ENCODE data around the gene VIPR1. TPM values are rescaled to one million over a fixed set of nuclear protein-coding genes. Genes with fewer than 3 reads are reported as not detected.

The VIPR1 gene
- polyA plus RNA-seq, 3 donors: 1.0 to 2.1 (median 1.4) TPM

DNA sequence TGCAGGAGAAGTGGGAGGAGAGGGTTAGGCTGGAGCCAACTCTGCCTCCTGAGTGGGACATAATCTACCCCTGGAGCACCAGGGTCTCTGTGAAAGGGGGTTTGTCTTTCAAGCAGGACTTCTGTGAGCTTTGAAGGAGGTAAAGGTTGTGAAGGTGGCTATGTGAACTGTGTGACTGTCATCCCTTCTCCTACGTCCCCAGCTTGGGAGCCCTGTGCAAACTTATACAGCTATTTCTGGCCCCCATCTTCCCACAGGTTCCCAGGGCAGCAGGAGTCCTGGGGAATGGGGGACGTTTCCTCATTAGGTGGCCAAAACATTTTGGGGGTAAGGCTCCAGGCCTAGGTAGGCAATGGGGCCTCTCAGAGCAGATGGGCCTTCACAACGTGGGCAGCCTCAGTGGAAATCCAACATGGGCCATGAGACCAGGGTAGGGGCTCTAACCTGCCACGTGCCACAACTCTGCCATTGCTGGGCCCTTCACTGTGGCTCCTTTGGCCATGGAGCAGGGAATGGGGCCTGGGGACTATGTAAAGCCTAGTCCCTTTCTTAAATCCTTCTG lies 3.5 kb downstream of the VIPR1 start:
- no peak for DNase-seq (ENCODE audit: extremely low read depth in 1 of 11, low read depth in 9 of 11, low spot score in 4 of 11)

DNA sequence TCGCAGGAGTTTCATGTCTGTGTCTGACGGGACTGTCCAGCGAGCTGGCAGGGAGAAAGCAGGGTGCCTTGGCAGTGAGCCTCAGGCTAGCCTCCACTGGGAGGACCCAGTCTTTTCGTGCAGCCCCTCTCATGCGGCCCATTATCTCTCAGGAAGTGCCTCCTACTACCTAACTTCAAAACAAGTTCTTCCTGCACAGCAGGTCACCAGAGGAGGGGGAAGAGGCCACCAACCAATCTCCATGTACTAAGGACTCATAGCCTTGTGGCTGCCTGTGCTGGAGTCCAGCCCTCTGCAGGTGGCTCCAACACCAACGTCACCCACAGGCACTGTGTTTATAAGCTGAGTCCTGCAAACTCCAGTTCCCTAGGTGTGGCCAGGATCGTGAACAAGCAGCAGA lies 4.8 kb downstream of the VIPR1 start:
- no peak for DNase-seq (ENCODE audit: extremely low read depth in 1 of 11, low read depth in 9 of 11, low spot score in 4 of 11)

DNA sequence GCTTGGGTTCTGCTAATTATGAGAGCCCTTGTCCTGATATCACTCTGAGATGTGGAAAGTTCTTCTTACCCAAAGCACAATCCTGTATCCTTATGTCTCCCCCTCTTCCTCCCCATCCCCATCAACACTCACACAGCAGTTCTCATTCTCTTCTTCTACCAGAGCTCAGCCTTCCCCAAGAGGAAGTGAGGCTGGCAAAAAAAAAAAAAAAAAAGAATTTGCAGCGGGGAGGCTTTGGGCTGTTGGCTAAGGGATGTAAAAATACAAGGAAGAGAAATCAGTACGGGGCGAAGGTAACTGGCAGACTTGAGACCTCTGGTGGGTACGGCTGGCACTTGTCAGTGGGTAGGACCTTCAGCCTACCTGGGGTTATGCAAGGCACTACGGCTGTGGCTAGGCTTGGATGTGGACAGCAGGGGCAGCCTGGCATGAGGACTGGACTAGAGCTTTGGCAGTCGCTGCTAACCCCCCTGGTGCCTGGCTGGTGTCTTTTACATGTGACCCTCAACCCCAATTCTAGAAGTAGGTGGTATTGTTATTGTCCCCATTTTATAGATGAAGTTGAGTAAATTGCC lies 5.4 kb downstream of the VIPR1 start:
- no peak for DNase-seq (ENCODE audit: extremely low read depth in 1 of 11, low read depth in 9 of 11, low spot score in 4 of 11)

DNA sequence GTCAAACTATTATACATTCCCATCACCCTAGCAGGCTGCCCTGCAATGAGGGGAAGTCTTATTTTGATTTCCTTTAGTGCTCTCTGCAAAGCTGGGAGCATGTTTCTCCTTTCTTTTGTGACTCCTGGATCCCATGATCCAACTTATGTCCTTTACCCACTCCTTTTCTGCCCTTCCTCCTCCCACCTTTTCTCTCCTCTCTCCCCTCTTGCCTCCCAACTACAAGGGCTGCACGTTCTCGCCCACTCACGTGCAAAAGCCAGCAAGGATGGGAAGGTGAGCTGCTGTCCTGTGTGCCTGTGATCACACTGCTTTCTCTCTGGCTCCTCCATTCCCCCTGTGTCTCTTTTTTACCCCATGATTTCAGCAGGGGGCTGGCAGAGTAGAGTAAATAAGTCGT lies 6.1 kb downstream of the VIPR1 start:
- no peak for DNase-seq (ENCODE audit: extremely low read depth in 1 of 11, low read depth in 9 of 11, low spot score in 4 of 11)

DNA sequence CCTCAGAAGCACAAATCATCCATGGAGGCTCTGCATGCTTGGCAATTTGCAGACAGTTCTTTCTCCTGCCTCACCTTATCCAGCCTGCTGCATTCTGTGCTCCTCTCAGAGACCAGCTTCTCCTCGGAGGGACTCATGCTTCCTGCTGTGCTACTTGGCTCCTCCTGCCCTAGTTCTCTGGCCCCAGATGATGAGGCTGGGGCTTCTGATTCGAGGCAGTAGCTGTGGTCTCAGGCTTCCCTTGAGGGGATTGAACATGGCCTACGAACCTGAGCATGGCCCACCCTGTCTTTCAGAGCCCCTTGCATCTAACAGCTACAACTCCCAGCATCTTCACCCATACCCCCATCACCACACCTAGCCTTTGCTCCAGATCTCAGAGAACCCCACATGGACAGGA lies 6.7 kb downstream of the VIPR1 start:
- no peak for DNase-seq (ENCODE audit: extremely low read depth in 1 of 11, low read depth in 9 of 11, low spot score in 4 of 11)

DNA sequence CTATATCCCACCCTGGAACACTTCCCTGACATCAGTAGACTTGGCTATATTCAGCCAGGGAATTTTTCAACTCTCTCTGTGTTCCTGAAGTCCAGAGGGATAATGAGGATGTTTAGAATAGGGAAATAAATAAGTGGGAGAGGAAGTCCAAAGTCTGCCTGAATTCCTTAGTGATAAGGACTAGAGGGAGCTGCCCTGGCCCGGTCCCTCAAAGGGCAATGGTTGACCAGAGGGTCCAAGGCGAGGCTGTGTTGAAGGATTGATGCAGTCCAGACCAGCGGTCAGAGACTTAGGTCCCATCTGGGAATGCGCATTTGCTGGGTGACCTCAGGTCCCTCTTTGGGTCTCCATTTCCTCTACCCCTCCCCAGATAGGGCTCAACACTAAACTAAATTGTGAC lies 7.9 kb downstream of the VIPR1 start:
- DNase-seq (ENCODE audit: extremely low read depth in 1 of 11, low read depth in 9 of 11, low spot score in 4 of 11): no peak

DNA sequence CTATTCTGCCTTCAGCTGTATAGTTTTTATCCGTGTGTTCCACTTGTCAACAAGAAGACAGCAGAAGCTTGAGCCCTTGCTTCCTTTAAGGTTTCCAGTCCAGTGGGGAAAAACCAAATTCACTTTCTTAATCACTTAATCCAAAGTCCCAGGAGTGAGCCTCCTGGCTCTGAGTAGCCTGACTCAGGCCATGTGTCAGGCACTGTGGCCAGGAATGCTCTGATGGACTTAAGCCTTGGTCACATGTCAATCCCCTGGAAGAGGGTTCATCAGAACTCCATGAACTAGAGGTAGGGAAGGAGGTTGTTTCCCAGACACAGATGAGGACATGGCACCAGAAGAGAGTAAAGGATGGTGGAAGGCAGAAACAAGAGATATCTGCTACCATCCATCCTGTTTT lies 8.8 kb downstream of the VIPR1 start:
- no peak for DNase-seq (ENCODE audit: extremely low read depth in 1 of 11, low read depth in 9 of 11, low spot score in 4 of 11)

DNA sequence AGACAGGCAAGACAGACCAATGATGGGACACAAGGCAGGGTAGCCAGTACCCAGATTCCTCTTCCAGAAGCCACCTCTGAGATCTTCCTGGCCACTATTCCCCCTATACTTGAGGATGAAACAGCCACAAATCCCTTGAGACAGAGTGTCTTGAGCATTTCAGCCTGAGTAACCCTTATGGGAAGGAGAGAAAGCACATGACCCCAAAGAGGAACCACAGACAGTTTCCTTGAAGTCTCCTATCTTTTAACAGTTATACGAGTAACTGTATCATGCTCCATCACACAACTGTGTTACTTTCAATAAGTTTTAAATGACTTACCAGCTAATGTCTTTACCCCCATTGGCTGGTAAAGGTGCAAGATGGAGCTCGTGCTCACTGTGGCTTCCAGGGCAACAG lies 9.3 kb downstream of the VIPR1 start:
- DNase-seq (ENCODE audit: extremely low read depth in 1 of 11, low read depth in 9 of 11, low spot score in 4 of 11): no peak

DNA sequence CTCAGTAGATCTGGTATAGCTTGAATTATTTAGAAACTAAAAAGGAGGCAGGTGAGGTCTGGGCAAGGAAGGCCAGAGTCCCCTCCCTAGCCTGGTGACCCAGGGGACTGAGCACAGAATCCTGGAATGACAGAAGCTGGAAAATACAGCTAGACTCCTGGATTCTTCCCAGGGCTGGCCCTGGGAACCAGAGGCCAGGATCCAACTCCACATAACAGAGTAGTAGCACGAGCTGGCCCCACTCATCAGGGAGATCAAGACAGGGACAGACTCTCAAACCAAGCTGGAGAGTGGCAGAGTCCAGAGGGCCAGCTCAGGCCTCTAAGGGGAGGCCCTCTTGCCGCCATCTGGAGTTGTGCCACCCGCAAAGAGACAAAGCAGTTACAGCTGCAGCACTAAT lies 10.7 kb downstream of the VIPR1 start:
- no peak for DNase-seq (ENCODE audit: extremely low read depth in 1 of 11, low read depth in 9 of 11, low spot score in 4 of 11)

DNA sequence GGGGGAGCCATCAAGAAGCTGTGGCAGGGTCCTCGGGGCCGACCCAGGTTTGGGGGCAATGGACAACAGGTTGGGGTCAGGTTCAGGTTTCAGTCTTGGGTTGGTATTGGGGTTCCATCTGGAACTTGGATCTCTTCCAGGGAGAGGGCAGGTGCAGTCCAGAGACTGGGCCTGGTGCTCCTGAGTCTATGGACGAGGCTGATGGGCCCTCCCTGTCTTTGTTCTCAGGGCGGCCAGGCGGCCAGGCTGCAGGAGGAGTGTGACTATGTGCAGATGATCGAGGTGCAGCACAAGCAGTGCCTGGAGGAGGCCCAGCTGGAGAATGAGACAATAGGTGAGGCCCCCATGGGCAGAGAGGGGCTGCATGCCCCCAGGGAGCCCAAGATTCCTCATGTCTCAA lies 11.1 kb downstream of the VIPR1 start:
- no peak for DNase-seq (ENCODE audit: extremely low read depth in 1 of 11, low read depth in 9 of 11, low spot score in 4 of 11)

DNA sequence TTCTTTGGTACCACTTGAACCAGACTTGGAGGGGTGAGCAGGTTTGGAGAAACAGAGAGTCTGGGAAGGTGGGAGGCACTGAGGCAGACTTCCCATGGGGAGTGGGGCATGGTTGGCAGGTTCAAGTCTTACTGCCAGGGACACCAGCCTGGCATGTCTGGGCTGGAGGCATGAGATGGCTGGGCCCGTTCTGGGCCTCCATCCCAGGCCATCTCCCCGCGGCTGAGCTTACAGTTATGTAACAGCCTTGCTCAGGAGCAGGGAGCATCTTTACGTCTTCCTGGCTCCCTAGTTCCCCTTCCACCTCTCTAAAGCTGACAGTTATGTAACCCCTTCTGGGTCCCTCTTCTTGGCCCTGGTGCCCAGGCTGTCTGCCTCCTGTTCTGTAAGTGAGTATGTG lies 12.4 kb downstream of the VIPR1 start:
- DNase-seq (ENCODE audit: extremely low read depth in 1 of 11, low read depth in 9 of 11, low spot score in 4 of 11): no peak

DNA sequence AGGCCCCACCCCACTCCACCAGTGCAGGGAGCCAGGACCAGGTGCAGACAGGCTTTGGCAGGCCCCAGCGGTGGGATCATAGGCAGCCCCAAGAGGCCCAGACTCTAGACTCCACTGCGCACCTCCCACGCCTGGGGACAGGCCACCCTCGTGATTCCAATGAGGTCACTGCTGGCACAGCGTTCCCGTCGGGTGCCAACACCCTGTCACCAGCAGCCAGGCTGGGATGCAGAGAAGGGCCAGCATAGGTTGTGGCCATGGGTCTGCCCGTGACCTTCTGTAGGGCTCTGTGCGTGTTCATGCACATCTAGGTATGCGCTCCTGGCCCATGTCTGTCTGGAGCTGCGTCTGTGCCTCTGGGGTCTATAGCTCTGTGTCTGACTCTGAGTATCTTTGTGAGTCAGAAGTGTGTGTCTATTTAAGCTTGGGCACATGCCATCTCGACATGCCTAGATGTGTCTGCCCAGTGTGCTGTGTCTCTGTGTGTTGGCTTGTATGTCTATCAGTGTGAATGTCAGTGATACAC lies 13.0 kb downstream of the VIPR1 start:
- no peak for DNase-seq (ENCODE audit: extremely low read depth in 1 of 11, low read depth in 9 of 11, low spot score in 4 of 11)

DNA sequence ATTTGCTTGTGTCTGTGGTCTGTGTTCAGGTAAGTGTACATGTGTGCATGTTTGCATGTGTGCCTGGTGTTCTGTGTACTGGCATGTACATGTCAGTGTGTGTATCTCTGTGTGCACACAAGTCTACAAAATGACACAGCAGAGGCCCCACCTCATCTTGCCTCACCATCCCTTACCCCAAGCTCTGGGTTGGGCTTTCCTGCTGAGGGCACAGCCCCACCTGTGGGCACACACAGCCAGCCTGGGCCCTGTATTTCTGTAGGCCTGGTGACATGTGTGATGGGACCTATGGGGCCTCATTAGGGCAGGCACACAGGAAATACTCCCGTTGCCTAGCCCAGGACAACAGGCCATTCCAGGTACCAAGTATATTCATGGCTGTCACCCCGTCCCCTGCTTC lies 13.5 kb downstream of the VIPR1 start:
- no peak for DNase-seq (ENCODE audit: extremely low read depth in 1 of 11, low read depth in 9 of 11, low spot score in 4 of 11)

DNA sequence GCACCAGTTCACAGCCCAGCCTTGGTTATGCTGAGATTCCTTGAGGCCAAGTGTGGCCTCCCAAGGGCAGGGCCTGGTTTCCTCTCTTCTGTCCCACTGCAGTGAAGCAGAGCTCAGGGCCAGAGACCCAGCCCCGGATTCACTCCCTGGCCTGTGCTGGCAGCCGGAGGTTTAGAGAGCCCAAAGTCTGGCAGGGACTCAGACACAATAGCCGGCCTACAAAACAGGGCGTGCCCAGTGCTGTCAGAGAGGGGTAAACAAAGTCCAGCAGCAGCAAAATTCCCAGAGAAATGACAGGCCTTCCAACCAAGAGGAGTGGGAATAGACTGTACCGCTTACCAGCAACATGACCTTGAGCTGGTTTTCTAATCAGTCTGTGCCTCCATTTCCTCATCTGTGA lies 14.0 kb downstream of the VIPR1 start:
- DNase-seq (ENCODE audit: extremely low read depth in 1 of 11, low read depth in 9 of 11, low spot score in 4 of 11): no peak

DNA sequence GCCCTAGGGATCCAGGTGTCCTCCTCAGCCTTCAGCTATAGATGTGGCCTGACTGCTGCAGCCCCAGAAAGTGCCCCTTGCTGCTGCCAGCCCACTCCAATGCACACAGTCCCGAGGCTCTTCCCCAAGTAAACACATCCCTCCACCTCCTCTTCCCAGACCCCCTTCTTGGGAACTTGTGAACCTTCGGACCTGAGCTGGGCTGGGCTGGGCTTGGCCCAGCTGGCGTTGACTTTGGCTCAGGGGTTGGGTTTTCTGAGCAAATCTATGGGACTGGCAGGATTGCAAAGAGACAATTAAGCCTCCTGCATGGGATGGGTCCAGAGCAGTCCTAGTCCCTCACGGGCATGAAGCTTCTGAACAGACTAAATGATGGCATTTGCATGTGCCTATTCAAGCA lies 14.7 kb downstream of the VIPR1 start:
- DNase-seq (ENCODE audit: extremely low read depth in 1 of 11, low read depth in 9 of 11, low spot score in 4 of 11): no peak

DNA sequence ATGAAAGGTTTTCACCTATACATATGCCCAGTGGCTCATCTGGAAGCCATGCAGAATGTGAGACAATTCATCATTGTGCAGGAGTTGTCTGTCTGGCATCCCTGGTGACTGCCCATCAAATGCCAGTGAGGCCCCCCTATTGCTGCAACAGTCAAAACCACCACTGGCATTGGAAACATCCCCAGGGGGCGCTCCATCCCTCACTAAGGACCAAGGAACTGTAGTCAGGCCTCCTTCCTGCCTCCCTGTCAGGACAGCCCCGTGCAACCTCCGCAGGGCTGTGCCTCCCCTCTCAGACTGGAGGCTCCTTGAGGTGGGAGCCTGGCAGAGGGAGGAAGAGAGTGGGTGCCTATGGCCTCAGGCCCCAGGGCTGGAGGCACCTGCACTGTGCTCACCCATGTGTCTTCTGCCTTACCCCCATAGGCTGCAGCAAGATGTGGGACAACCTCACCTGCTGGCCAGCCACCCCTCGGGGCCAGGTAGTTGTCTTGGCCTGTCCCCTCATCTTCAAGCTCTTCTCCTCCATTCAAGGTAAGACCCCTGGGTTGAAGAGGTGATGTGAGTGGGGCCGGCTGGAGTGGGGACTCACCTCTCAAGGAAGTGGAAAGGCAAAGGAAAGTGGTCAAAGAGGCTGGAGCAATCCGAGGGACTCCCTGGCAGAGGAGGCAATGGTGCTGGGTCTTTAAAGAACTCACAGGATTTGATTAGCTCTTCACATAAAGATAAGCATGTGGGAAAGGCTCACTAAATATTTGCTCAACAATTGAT lies 16.5 kb downstream of the VIPR1 start:
- DNase-seq (ENCODE audit: extremely low read depth in 1 of 11, low read depth in 9 of 11, low spot score in 4 of 11): no peak

DNA sequence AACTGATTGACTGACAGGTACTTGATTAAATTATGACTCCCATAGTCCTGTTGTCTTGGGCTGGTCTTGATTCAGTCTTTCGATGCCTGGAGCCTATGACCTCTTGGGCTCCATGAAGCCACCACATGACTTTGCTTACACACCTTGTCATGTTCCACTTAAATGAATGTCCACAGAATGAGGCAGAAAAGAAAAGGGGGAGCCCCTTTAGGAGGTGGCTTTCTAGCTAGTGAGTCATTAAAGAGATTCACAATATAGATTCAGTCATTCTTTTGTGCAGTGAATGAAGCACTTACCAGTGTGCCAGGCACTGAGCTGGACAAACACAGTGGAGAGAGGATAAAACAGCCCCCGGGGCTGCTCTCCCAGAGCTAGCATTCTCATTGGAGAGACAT lies 17.1 kb downstream of the VIPR1 start:
- DNase-seq (ENCODE audit: extremely low read depth in 1 of 11, low read depth in 9 of 11, low spot score in 4 of 11): no peak

DNA sequence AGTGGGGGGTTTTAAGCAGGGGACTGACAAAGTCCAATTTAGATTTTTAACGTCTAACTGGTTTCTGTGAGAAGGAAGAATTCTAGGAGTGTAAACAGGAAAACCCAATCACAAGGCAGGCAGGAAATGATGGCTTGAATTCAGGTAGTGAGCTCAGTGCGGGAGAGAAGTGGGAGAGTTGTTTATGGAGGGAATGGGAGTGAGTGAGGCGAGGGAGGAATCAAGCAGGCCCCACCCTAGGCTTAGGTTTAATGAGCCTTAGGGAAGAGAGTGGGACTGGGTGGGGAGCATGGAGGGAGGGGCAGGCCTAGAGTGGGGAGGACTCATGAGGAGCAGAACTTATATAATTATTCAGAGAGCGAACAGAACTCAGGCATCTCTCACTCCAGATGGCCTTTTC lies 17.9 kb downstream of the VIPR1 start:
- no peak for DNase-seq (ENCODE audit: extremely low read depth in 1 of 11, low read depth in 9 of 11, low spot score in 4 of 11)

DNA sequence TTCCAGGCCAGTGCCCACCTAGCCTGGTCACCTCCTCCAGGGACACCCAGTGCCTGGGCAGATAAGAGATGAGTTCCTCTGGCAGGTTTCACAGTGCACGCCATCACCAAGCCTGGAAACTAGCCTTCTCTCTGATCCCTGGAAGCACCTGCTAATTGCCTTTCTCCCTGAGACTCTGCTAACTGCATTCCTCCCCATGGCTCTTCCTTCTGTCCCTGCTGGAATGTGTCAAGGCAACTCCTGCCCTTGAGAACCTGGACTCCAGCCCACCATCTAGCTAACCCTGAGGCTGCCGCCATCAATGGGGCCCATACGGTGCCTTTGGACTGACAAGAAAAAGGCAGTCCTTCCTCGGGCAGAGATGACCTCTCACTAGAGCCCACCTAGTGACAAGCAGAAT lies 18.5 kb downstream of the VIPR1 start:
- DNase-seq (ENCODE audit: extremely low read depth in 1 of 11, low read depth in 9 of 11, low spot score in 4 of 11): no peak

DNA sequence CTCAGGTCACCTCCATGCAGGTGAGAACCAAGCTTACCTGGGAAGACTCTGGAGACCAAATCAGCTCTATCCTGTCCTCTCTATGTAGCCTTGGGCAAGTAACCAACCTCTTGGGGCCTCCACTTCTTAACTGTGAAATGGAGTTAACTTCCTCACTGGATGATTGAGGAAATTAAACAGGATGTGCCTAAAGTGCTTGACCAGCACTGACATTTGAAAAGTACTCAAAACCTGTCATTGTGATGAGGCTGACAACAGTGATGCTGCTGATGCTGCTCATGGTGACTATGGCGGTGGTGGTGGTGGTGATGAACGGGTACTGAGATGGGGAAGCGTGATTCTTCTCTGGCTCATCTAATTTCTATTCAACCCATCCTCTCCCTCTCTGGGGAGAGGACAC lies 22.3 kb downstream of the VIPR1 start:
- no peak for DNase-seq (ENCODE audit: extremely low read depth in 1 of 11, low read depth in 9 of 11, low spot score in 4 of 11)

DNA sequence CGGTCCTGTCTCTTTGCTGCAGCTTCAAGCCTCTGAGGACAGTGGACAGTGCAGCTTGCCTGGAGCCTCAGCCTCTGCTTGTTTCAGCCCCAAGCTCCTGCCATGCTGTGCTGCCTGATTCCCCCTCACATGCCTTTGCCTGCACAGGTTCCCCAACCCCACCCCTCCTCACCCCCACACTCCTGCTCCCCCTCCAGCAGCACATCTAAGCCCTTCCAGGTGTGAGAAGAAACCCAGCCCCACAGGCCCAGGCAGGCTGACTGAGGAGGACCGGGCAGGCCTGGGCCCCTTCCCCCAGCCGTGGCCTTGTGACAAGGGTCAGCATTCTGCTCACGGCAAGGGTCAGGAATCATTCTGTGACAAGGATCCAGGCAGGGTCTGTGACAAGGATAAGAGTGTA lies 22.8 kb downstream of the VIPR1 start:
- DNase-seq (ENCODE audit: extremely low read depth in 1 of 11, low read depth in 9 of 11, low spot score in 4 of 11): no peak
